Upper lobe of left lung (tissue), 6 donors: ENCODE data around the gene SMIM20. TPM values are rescaled to one million over a fixed set of nuclear protein-coding genes. Genes with fewer than 3 reads are reported as not detected.

Source experiments
- ATAC-seq, 2 donors: fragments of 200-7000 bp; cut with Tn5 transposase; one replicate each; pipeline ENCODE4 v1.9.1; 2022; ENCODE audit warnings: mild to moderate bottlenecking in 2 of 2, moderate library complexity in 2 of 2; ENCODE audit not compliant: low FRiP score in 2 of 2
- DNase-seq, 2 donors: peaks; one replicate each; pipeline ENCODE4 v3.0.0-alpha.2; 2019 to 2020
- H3K27ac ChIP-seq, 4 donors: fragments of 200-600 bp; sonication (generic); one replicate each; pipeline ENCODE4 v1.5.1; 2016 to 2019
- H3K27me3 ChIP-seq, 4 donors: fragments of 200-600 bp; sonication (generic); one replicate each; pipeline ENCODE4 v1.5.1; 2017 to 2019
- H3K36me3 ChIP-seq, 4 donors: fragments of 200-600 bp; sonication (generic); one replicate each; pipeline ENCODE4 v1.5.1; 2016 to 2019
- H3K4me1 ChIP-seq, 4 donors: fragments of 200-600 bp; sonication (generic); one replicate each; pipeline ENCODE4 v1.5.1; 2018 to 2019
- H3K4me3 ChIP-seq, 4 donors: fragments of 200-600 bp; sonication (generic); one replicate each; pipeline ENCODE4 v1.5.1; 2017 to 2019; ENCODE audit warnings: mild to moderate bottlenecking in 2 of 4, moderate library complexity in 1 of 4
- H3K9me3 ChIP-seq, 4 donors: fragments of 200-600 bp; sonication (generic); one replicate each; pipeline ENCODE4 v1.5.1; 2018 to 2019
- CTCF ChIP-seq, 6 experiments: fragments of 450-650 bp in 4 of 6; fragments of 200-600 bp in 2 of 6; sonication (generic) in 2 of 6; IDR thresholded peaks; one replicate each; pipeline ENCODE4 v1.5.1; 2016 to 2019; ENCODE audit warnings: antibody characterized with exemption in 6 of 6
- EP300 ChIP-seq, 4 donors: sonication (generic); formaldehyde crosslinking; IDR thresholded peaks; one replicate each; pipeline ENCODE4 v1.5.1; 2017; ENCODE audit warnings: antibody characterized with exemption in 4 of 4, control low read depth in 2 of 4
- POLR2A ChIP-seq, 4 donors: fragments of 450-650 bp; IDR thresholded peaks; one replicate each; pipeline ENCODE4 v1.5.1; 2016 to 2017; ENCODE audit warnings: antibody characterized with exemption in 4 of 4, mild to moderate bottlenecking in 2 of 4
- POLR2AphosphoS5 ChIP-seq, 2 donors: sonication (generic); formaldehyde crosslinking; IDR thresholded peaks; one replicate each; pipeline ENCODE4 v1.5.1; 2017; ENCODE audit warnings: antibody characterized with exemption in 2 of 2
- WGBS, 2 donors: methylation state at CpG; one replicate each; pipeline ENCODE4 v1.1.5; 2017 to 2018; 5-methylcytosine and 5-hydroxymethylcytosine counted together
- total RNA-seq, 6 donors: library from RNA; depleted of rRNA in 4 of 6; stranded (reverse); fragments of >200 nt in 4 of 6; gene quantifications; one replicate each; pipeline versions ENCODE4 v1.1.0 to v1.2.1, GENCODE V29; 2016 to 2021
- donor health status: DM: no; HTN: no; CAD: no; lungs with moderate emphysema.
- donor health status: DM: no; HTN: yes; CAD: no; lungs with severe emphysema.

Gene SMIM20
- total RNA-seq, 6 donors from 2014 or later: 7.5 to 33.4 (median 20.8) TPM

- Histone ChIP-seq H3K4me3 (peak overlapping the region in 1 of 4 donors; percentile 3), H3K9me3 (no peaks in the 10 kb centered on the region), H3K4me1 (peaks cover 12 to 27% (median 15%) of the 10 kb centered on the region in 4 donors), H3K36me3 (no peaks in the 10 kb centered on the region), H3K27me3 (no peaks in the 10 kb centered on the region), H3K27ac (peak overlapping the region; percentile 20 to 70 (median 58))
- ATAC-seq: peak; percentile 52 to 84
- no peak for DNase-seq
- WGBS, 2 donors: 38 to 39% methylated on average over 11 of the region's 11 CpGs
- peak; percentile 27 to 50 for TF ChIP-seq POLR2AphosphoS5 (IDR thresholded peaks at IDR 0.05)
- TF ChIP-seq CTCF (IDR thresholded peaks at IDR 0.05): no peak
- no peak for TF ChIP-seq POLR2A (IDR thresholded peaks at IDR 0.05)
These were observed 14.6 kb downstream of the SMIM20 start for GRCh38 chr4:25928379-25929297.

GRCh38 chr4:25929298-25929686 is 15.3 kb downstream of the SMIM20 start:
- peaks cover 12 to 24% (median 13%) of the 10 kb centered on the region in 4 donors for H3K4me1 ChIP-seq
- 75 to 88% methylated on average over 7 of the region's 7 CpGs for WGBS, 2 donors
- DNase-seq (no peak), ATAC-seq (no peak)
- TF ChIP-seq CTCF (IDR thresholded peaks at IDR 0.05): no peak
- no peak for TF ChIP-seq POLR2A (IDR thresholded peaks at IDR 0.05)
- TF ChIP-seq POLR2AphosphoS5 (IDR thresholded peaks at IDR 0.05): no peak
- no peak for TF ChIP-seq EP300 (IDR thresholded peaks at IDR 0.05)
- no peaks in the 10 kb centered on the region for H3K27me3 ChIP-seq
- no peaks in the 10 kb centered on the region for H3K36me3 ChIP-seq
- H3K4me3 ChIP-seq: no peak overlapping the region
- H3K27ac ChIP-seq: peak overlapping the region; percentile 20 to 70 (median 58)
- H3K9me3 ChIP-seq: no peaks in the 10 kb centered on the region

- no peak for ATAC-seq
- H3K4me1 ChIP-seq: peaks cover 12 to 16% (median 13%) of the 10 kb centered on the region in 4 donors
- WGBS, 2 donors: 85 to 88% methylated on average over 6 of the region's 6 CpGs
- no peaks in the 10 kb centered on the region for H3K9me3 ChIP-seq
- no peaks in the 10 kb centered on the region for H3K27me3 ChIP-seq
- TF ChIP-seq POLR2AphosphoS5 (IDR thresholded peaks at IDR 0.05): no peak
- TF ChIP-seq EP300 (IDR thresholded peaks at IDR 0.05): no peak
- no peak for TF ChIP-seq CTCF (IDR thresholded peaks at IDR 0.05)
- no peak for TF ChIP-seq POLR2A (IDR thresholded peaks at IDR 0.05)
- H3K27ac ChIP-seq: no peak overlapping the region
- no peak overlapping the region for H3K4me3 ChIP-seq
- H3K36me3 ChIP-seq: no peaks in the 10 kb centered on the region
- no peak for DNase-seq
These were observed 16.8 kb downstream of the SMIM20 start for GRCh38 chr4:25930731-25931354.

GRCh38 chr4:25936696-25937095 is 22.7 kb downstream of the SMIM20 start:
- WGBS, 2 donors: 94 to 100% methylated on average over 2 of the region's 2 CpGs
- no peak overlapping the region for H3K27ac ChIP-seq

More at GRCh38 chr4:25936696-25937095, 22.7 kb downstream of the SMIM20 start:
- no peaks in the 10 kb centered on the region for H3K36me3 ChIP-seq
- H3K4me3 ChIP-seq: no peak overlapping the region
- no peaks in the 10 kb centered on the region for H3K27me3 ChIP-seq
- TF ChIP-seq POLR2AphosphoS5 (IDR thresholded peaks at IDR 0.05) (no peak), POLR2A (IDR thresholded peaks at IDR 0.05) (no peak), CTCF (IDR thresholded peaks at IDR 0.05) (no peak), EP300 (IDR thresholded peaks at IDR 0.05) (no peak)
- H3K4me1 ChIP-seq: peaks cover 0 to 5% (median 0%) of the 10 kb centered on the region in 4 donors
- no peak for ATAC-seq
- H3K9me3 ChIP-seq: no peaks in the 10 kb centered on the region
- no peak for DNase-seq
